Measurements from ENCODE around the gene CLDND1.

DNA sequence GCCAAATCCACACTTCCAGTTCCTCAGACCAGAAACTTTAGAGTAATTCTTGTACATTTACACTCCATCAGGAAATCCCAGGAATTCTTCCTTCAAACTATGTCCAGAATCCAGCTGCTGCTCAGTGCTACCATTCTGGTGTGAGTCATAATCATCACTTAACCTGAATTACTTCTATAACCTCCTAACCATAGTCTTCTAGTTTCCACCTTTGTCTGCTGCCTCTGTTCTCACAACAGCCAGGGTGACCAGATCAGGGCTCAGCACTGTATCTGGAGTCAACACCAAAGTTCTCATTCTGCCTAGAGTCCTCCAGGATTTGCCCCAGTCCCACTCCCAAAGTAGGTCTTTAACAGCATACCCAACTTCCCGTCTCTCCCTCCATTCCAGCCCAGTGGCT lies 3.4 kb downstream of the CLDND1 start:
- TF ChIP-seq POLR2A (IDR thresholded peaks at IDR 0.05), result no peak
- TF ChIP-seq, protein P1, sequence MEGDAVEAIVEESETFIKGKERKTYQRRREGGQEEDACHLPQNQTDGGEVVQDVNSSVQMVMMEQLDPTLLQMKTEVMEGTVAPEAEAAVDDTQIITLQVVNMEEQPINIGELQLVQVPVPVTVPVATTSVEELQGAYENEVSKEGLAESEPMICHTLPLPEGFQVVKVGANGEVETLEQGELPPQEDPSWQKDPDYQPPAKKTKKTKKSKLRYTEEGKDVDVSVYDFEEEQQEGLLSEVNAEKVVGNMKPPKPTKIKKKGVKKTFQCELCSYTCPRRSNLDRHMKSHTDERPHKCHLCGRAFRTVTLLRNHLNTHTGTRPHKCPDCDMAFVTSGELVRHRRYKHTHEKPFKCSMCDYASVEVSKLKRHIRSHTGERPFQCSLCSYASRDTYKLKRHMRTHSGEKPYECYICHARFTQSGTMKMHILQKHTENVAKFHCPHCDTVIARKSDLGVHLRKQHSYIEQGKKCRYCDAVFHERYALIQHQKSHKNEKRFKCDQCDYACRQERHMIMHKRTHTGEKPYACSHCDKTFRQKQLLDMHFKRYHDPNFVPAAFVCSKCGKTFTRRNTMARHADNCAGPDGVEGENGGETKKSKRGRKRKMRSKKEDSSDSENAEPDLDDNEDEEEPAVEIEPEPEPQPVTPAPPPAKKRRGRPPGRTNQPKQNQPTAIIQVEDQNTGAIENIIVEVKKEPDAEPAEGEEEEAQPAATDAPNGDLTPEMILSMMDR (IDR thresholded peaks at IDR 0.05), result no peak
- no peak for TF ChIP-seq EP300 (IDR thresholded peaks at IDR 0.05)

All from ovary (tissue), 3 donors.